ENCODE results near the gene MTG1. TPM values are rescaled to one million over a fixed set of nuclear protein-coding genes. Genes with fewer than 3 reads are reported as not detected.

MTG1 gene
- total and polyA plus RNA-seq, 10 of the 15 experiments (the other 5 are each of a cell fraction or from before 2014, with no cell fraction given): 6.2 to 104 (median 62.5) TPM

- TF ChIP-seq ZBTB11 (CRISPR knock-in tag; IDR thresholded peaks at IDR 0.05) (peak; percentile 82), MEF2B (IDR thresholded peaks at IDR 0.05; ENCODE audit: partially characterized antibody, poor library complexity, severe bottlenecking) (no peak), ZNF687 (IDR thresholded peaks at IDR 0.05) (peak; percentile 86), ZNF217 (IDR thresholded peaks at IDR 0.05) (no peak), MTA3 (IDR thresholded peaks at IDR 0.05; ENCODE audit: borderline replicate concordance, low read length) (no peak), BACH1 (IDR thresholded peaks at IDR 0.05; ENCODE audit: borderline replicate concordance) (peak; percentile 76; the same call in 1 of the 2 replicates), CBX5 (IDR thresholded peaks at IDR 0.05; ENCODE audit: low read depth) (no peak), HDAC2 (IDR thresholded peaks at IDR 0.05) (no peak), DPF2 (IDR thresholded peaks at IDR 0.05) (peak; percentile 81; the same call in 1 of the 2 replicates), BRCA1 (IDR thresholded peaks at IDR 0.05; ENCODE audit: low read depth, low read length) (no peak), IKZF1 (conservative IDR thresholded peaks at IDR 0.05) (peak; percentile 95), CHD4 (IDR thresholded peaks at IDR 0.05) (no peak), TARDBP (IDR thresholded peaks at IDR 0.05; ENCODE audit: borderline replicate concordance) (peak; percentile 73; the same call in 1 of the 2 replicates), PRDM15 (CRISPR knock-in tag; IDR thresholded peaks at IDR 0.05) (no peak), ATF7 (IDR thresholded peaks at IDR 0.05; ENCODE audit: low read depth) (0 out of 2 replicates have a peak, but pooled peaks have one; percentile 14), MYB (IDR thresholded peaks at IDR 0.05; ENCODE audit: borderline replicate concordance, low read depth, low read length) (no peak), IRF5 (IDR thresholded peaks at IDR 0.05; ENCODE audit: borderline replicate concordance) (peak; percentile 67; the same call in 1 of the 2 replicates), NFIC (IDR thresholded peaks at IDR 0.05; ENCODE audit: low read depth, low read length) (no peak)
These were observed at the start of gene MTG1 (continued) for GRCh38 chr10:133394064-133394663.
